Transverse colon (tissue), 4 donors: ENCODE measurements around the gene IKZF2. TPM values are rescaled to one million over a fixed set of nuclear protein-coding genes. Genes with fewer than 3 reads are reported as not detected.
"Not testable (repeated sequence)": the region's sequence is repeated elsewhere in the genome, so short reads cannot be mapped to it uniquely, and the experiment has no call there.

Source experiments
- DNase-seq: peaks from one replicate; pipeline ENCODE4 v3.0.0-alpha.2; 2019
- H3K27ac ChIP-seq, 4 donors: fragments of 200-600 bp; sonication (generic); 2 replicates each; pipeline ENCODE4 v1.5.1; 2016 to 2018; ENCODE audit warnings: inconsistent platforms in 4 of 4
- H3K27me3 ChIP-seq: fragments of 200-600 bp; sonication (generic); 2 replicates; pipeline ENCODE4 v1.5.1; 2017; ENCODE audit warnings: inconsistent platforms
- H3K36me3 ChIP-seq, 4 donors: fragments of 200-600 bp; sonication (generic); 2 replicates each; pipeline ENCODE4 v1.5.1; 2017 to 2019; ENCODE audit warnings: inconsistent platforms in 4 of 4
- H3K4me1 ChIP-seq, 4 donors: fragments of 200-600 bp; sonication (generic); 2 replicates each; pipeline ENCODE4 v1.5.1; 2017 to 2020; ENCODE audit warnings: inconsistent platforms in 4 of 4
- H3K4me3 ChIP-seq, 4 donors: fragments of 200-600 bp; sonication (generic); 1 replicate in 1 of 4; 2 replicates in 3 of 4; pipeline versions ENCODE4 v1.5.1 to v1.6.1; 2017 to 2019; ENCODE audit warnings: inconsistent platforms in 4 of 4
- H3K9me3 ChIP-seq, 2 donors: fragments of 200-600 bp; sonication (generic); 2 replicates each; pipeline ENCODE4 v1.5.1; 2017 to 2019; ENCODE audit warnings: inconsistent platforms in 2 of 2
- CTCF ChIP-seq, 5 experiments: fragments of 200-600 bp in 3 of 5; fragments of 450-650 bp in 2 of 5; sonication (generic) in 3 of 5; IDR thresholded peaks; 1 replicate in 2 of 5; 2 replicates in 3 of 5; pipeline ENCODE4 v1.5.1; 2016 to 2017; ENCODE audit warnings: antibody characterized with exemption in 5 of 5, inconsistent platforms in 3 of 5, mild to moderate bottlenecking in 2 of 5, moderate library complexity in 1 of 5
- EP300 ChIP-seq: sonication (generic); formaldehyde crosslinking; IDR thresholded peaks from one replicate; pipeline ENCODE4 v1.6.1; 2017; ENCODE audit warnings: antibody characterized with exemption, low read depth
- POLR2A ChIP-seq: fragments of 450-650 bp; IDR thresholded peaks from one replicate; pipeline ENCODE4 v1.6.1; 2016; ENCODE audit warnings: antibody characterized with exemption, mild to moderate bottlenecking, moderate library complexity
- POLR2AphosphoS5 ChIP-seq, 3 donors: sonication (generic); formaldehyde crosslinking; IDR thresholded peaks; one replicate each; pipeline ENCODE4 v1.6.1; 2016; ENCODE audit warnings: antibody characterized with exemption in 3 of 3
- WGBS, 2 donors: methylation state at CpG; one replicate each; pipeline ENCODE4 v1.1.5; 2018; ENCODE audit warnings: low coverage in 1 of 2; 5-methylcytosine and 5-hydroxymethylcytosine counted together
- in situ Hi-C, 4 donors: fragments of 200-750 bp; cut with MboI; loops; one replicate each; pipeline versions ENCODE4 v1.15.0 to v1.15.1; 2017; ENCODE audit warnings: low sequenced_read_pairs in 3 of 4, low pct_ligation_motif_present in 1 of 4, low pct_unique_long_range_greater_than_20kb in 1 of 4
- intact Hi-C: fragments of 100-400 bp; cut with DNase I; formaldehyde crosslinking; loops from one replicate; pipeline ENCODE4 v1.15.1; 2023; ENCODE audit warnings: low total_unique reads
- total RNA-seq, 4 donors: library from RNA; depleted of rRNA; stranded (reverse); fragments of >200 nt; gene quantifications; one replicate each; pipeline ENCODE4 v1.1.0, GENCODE V29; 2016

The IKZF2 gene
- total RNA-seq, 4 donors from 2014 or later = 1.8 to 15.6 (median 12.3) TPM

DNA sequence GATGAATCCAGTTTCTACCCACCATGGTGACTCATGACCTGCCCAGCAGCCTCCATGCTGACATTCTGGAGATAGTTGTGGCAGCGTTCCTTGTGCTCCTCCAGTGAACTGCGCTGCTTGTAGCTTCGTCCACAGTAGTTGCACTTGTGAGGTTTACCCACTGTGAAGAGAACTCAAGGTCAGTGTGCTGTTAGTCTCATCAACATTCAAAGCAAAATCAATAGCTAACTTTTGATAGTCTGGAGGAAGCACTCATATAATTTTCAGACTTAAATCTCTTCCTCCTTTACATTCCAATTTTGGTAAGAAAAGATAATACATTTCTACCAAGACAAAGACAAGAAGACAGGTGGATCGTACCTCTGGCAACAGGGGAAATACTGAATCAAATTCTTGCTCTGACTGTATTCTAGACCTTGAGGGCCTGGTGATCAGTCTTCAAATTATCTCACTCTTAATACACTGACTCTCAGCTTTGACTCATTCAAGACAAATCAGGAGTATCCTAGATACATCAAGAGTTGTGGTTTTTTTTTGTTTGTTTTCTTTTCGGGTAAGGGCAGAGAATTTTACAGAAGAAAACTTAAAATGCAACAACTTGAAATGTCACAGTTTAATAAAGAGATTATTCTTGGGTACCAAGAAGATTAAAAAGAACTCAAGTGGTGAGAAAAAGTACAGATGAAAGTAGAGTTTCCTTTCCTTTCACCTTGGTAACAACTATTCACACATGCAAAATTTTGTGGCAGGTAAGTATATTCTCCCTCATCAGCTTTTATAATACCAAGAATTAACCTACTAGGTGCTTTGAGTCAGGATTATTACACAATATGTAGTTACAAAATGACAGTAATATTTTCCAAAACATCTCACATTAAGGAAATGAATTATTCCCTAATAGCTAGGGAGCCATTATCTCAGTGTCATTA lies 129.2 kb downstream of the IKZF2 start:
- no peaks in the 10 kb centered on the region for H3K4me1 ChIP-seq
- no peak overlapping the region for H3K4me3 ChIP-seq
- in situ Hi-C loops (no loop called here), intact Hi-C loops (no loop called here)
- no peaks in the 10 kb centered on the region for H3K9me3 ChIP-seq
- 79 to 90% methylated on average over 5 of the region's 5 CpGs for WGBS, 2 donors
- no peak overlapping the region for H3K27ac ChIP-seq
- DNase-seq = no peak
- no peaks in the 10 kb centered on the region for H3K36me3 ChIP-seq
- TF ChIP-seq CTCF (IDR thresholded peaks at IDR 0.05) = no peak
- TF ChIP-seq POLR2A = no peak
- TF ChIP-seq POLR2AphosphoS5 (IDR thresholded peaks at IDR 0.05) = no peak
- no peak for TF ChIP-seq EP300
- no peaks in the 10 kb centered on the region for H3K27me3 ChIP-seq

DNA sequence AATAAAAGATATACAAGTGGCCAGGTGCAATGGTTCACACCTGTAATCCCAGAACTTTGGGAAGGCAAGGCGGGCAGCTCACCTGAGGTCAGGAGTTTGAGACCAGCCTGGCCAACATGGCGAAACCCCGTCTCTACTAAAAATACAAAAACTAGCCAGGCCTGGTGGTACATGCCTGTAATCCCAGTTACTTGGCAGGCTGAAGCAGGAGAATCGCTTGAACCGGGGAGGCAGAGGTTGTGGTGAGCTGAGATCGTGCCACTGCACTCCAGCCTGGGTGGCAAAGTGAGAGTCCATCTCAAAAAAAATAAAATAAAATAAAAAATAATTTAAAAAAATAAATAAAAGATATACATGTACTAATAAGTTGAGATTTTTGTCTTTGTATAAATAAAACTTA lies 130.5 kb downstream of the IKZF2 start:
- 96 to 100% methylated on average over 3 to 6 of the region's 6 CpGs for WGBS, 2 donors
- H3K9me3 ChIP-seq, intact Hi-C loops, H3K4me1 ChIP-seq, H3K27ac ChIP-seq, H3K36me3 ChIP-seq, DNase-seq, H3K27me3 ChIP-seq, H3K4me3 ChIP-seq, in situ Hi-C loops: not testable (repeated sequence)

- TF ChIP-seq CTCF (IDR thresholded peaks at IDR 0.05) = no peak
- no peak for TF ChIP-seq POLR2A
- TF ChIP-seq POLR2AphosphoS5 (IDR thresholded peaks at IDR 0.05) = no peak
- TF ChIP-seq EP300 = no peak
- Histone ChIP-seq H3K27ac (no peak overlapping the region), H3K4me1 (no peaks in the 10 kb centered on the region), H3K9me3 (no peaks in the 10 kb centered on the region), H3K27me3 (no peaks in the 10 kb centered on the region), H3K4me3 (no peak overlapping the region), H3K36me3 (no peaks in the 10 kb centered on the region)
- intact Hi-C loops (no loop called here), in situ Hi-C loops (no loop called here)
- WGBS, 2 donors = 90 to 97% methylated on average over 3 of the region's 3 CpGs
- DNase-seq = no peak
Measured at GRCh38 chr2:213020268-213020667, 131.1 kb downstream of the IKZF2 start.

DNA sequence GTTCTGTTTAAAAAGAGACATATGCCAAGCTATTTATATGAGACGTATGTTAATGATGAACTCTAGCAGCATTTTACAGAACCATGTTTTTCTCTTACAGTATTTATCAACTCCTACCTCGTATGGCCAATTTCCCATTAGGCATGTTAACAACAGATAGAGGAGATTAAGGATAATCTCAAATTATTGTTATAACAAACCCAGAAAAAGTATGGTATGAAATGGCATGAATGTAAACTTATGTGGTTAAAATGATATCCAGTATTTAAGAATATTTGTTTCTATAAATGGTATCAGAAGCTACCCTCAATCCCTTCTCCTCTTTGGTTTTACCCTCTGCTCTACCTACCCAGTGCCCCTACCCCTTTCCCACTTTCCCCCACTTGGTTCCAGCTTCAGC lies 132.0 kb downstream of the IKZF2 start:
- Histone ChIP-seq H3K27ac (no peak overlapping the region), H3K36me3 (no peaks in the 10 kb centered on the region), H3K4me1 (no peaks in the 10 kb centered on the region), H3K9me3 (no peaks in the 10 kb centered on the region), H3K27me3 (no peaks in the 10 kb centered on the region), H3K4me3 (no peak overlapping the region)
- in situ Hi-C loops = no loop called here
- 86 to 94% methylated on average over 2 of the region's 2 CpGs for WGBS, 2 donors
- TF ChIP-seq POLR2AphosphoS5 (IDR thresholded peaks at IDR 0.05) (no peak), CTCF (IDR thresholded peaks at IDR 0.05) (no peak), EP300 (no peak), POLR2A (no peak)
- DNase-seq = no peak
- intact Hi-C loops = no loop called here
